Activated B cell treated with CpG ODN at 0.5 μM for 24 hours (primary cell): ENCODE data around the gene ST6GALNAC6. TPM values are rescaled to one million over a fixed set of nuclear protein-coding genes. Genes with fewer than 3 reads are reported as not detected.
A peak's percentile ranks its signal among the peaks of the same experiment; 100 is the strongest.

Experiments used
- ATAC-seq: fragments of 200-7000 bp; cut with Tn5 transposase; one replicate; pipeline ENCODE4 v1.10.0; 2021; ENCODE audit warnings: low read depth, mild to moderate bottlenecking, moderate library complexity
- CTCF ChIA-PET: fragments of 350-600 bp; sonication (Branson Sonifier 250); formaldehyde crosslinking; loops from one replicate; lab custom pipeline; 2021; ENCODE audit warnings: antibody characterized with exemption; lab: Charles Lee
- POLR2A ChIA-PET: fragments of 350-600 bp; sonication (Branson Sonifier 250); formaldehyde crosslinking; loops from one replicate; lab custom pipeline; 2021; ENCODE audit warnings: antibody characterized with exemption; lab: Charles Lee
- DNase-seq: peaks from one replicate; pipeline ENCODE4 v3.0.0; 2022
- H3K27ac Mint-ChIP-seq: one replicate; pipeline ENCODE4 v1.8.0; 2020; ENCODE audit warnings: mixed read lengths
- H3K27me3 Mint-ChIP-seq: one replicate; pipeline ENCODE4 v1.8.0; 2021; ENCODE audit warnings: mixed read lengths
- H3K36me3 Mint-ChIP-seq: one replicate; pipeline ENCODE4 v1.8.0; 2021; ENCODE audit warnings: low read depth, mixed read lengths
- H3K4me1 Mint-ChIP-seq: one replicate; pipeline ENCODE4 v1.8.0; 2021; ENCODE audit warnings: mixed read lengths
- H3K4me3 Mint-ChIP-seq: one replicate; pipeline ENCODE4 v1.8.0; 2020; ENCODE audit warnings: mild to moderate bottlenecking, mixed read lengths
- H3K9me3 Mint-ChIP-seq: one replicate; pipeline ENCODE4 v1.8.0; 2020; ENCODE audit warnings: mixed read lengths
- CTCF ChIP-seq: fragments of 200-600 bp; IDR thresholded peaks from one replicate; pipeline ENCODE4 v1.8.0; 2022; ENCODE audit warnings: antibody characterized with exemption, mild to moderate bottlenecking
- intact Hi-C: fragments of 100-400 bp; cut with micrococcal nuclease; formaldehyde crosslinking; loops from one replicate; pipeline ENCODE4 v1.15.1; 2024
- total RNA-seq: library from RNA; stranded (reverse); gene quantifications from 2 replicates; pipeline ENCODE4 v1.2.3, GENCODE V29; 2022

The ST6GALNAC6 gene
- total RNA-seq, 1 donor from 2014 or later, result 47.5 TPM

GRCh38 chr9:127945338-127945737 is 45.9 kb upstream of the ST6GALNAC6 start:
- intact Hi-C loops, result no loop called here
- TF ChIP-seq CTCF, result no peak
- no peaks in the 10 kb centered on the region for H3K9me3 Mint-ChIP-seq
- H3K36me3 Mint-ChIP-seq, result peaks cover 72% of the 10 kb centered on the region
- H3K27me3 Mint-ChIP-seq, result no peaks in the 10 kb centered on the region
- DNase-seq, result no peak
- H3K27ac Mint-ChIP-seq, result peak overlapping the region; percentile 35
- ChIA-PET CTCF (interaction anchor here (7.3 kb wide), 1 partner anchor 91 kb away, joined by 160 read pairs; no protein-coding TSS in a partner anchor), POLR2A (no interaction called here)
- H3K4me3 Mint-ChIP-seq, result no peak overlapping the region
- H3K4me1 Mint-ChIP-seq, result peaks cover 24% of the 10 kb centered on the region
- ATAC-seq, result no peak

GRCh38 chr9:127944586-127945218 is 45.3 kb upstream of the ST6GALNAC6 start:
- Mint-ChIP-seq H3K9me3 (no peaks in the 10 kb centered on the region), H3K4me3 (no peak overlapping the region), H3K27me3 (no peaks in the 10 kb centered on the region), H3K4me1 (peaks cover 21% of the 10 kb centered on the region), H3K36me3 (peaks cover 68% of the 10 kb centered on the region), H3K27ac (no peak overlapping the region)
- intact Hi-C loops, result no loop called here
- ChIA-PET CTCF (interaction anchor here (1.0 to 7.3 kb wide), 8 partner anchors 10 to 172 kb away, joined by 4 to 160 read pairs (median 14); partner anchors contain the start of gene NAIF1), POLR2A (interaction anchor here (0.9 to 2.2 kb wide), 3 partner anchors 11 to 181 kb away, joined by 3 to 6 read pairs (median 5); no protein-coding TSS in a partner anchor)
- ATAC-seq (no peak), DNase-seq (no peak)
- TF ChIP-seq CTCF, result no peak

DNA sequence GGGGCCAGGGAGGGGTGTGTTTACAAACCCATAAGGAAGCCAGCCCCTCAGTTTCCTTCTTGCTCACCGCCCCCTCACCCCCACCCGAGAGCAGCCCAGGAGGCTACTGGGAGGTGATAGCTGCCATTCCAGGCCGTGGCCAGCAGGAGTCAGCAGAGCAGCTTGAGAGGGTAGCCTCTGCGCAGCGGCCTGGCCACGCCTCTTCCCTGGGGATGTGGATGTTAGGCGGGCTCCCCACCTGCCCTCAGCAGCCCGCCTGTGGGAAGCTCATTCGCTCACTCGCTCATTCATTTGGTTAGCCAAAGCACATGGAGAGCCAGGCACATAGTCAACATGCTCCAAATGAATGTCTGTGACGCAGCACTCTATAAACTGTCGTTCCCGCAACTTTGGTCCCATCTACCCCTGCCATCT is 44.3 kb upstream of the ST6GALNAC6 start:
- Mint-ChIP-seq H3K9me3 (no peaks in the 10 kb centered on the region), H3K27ac (peak overlapping the region; percentile 73), H3K4me1 (peaks cover 21% of the 10 kb centered on the region), H3K36me3 (peaks cover 68% of the 10 kb centered on the region), H3K4me3 (no peak overlapping the region), H3K27me3 (no peaks in the 10 kb centered on the region)
- POLR2A ChIA-PET, result interaction anchor here (0.6 to 2.2 kb wide), 9 partner anchors 12 to 182 kb away, joined by 3 to 6 read pairs (median 4); partner anchors contain the start of gene NAIF1
- TF ChIP-seq CTCF, result no peak
- CTCF ChIA-PET, result interaction anchor here (0.7 to 7.3 kb wide), 19 partner anchors 11 to 181 kb away, joined by 3 to 160 read pairs (median 5); partner anchors contain the start of gene NAIF1
- peak; percentile 93 for ATAC-seq
- DNase-seq, result peak; percentile 71
- intact Hi-C loops, result loop anchor here (1.0 to 2.0 kb wide), 5 partner anchors 12 to 174 kb away; partner anchors contain the start of gene EEIG1

DNA sequence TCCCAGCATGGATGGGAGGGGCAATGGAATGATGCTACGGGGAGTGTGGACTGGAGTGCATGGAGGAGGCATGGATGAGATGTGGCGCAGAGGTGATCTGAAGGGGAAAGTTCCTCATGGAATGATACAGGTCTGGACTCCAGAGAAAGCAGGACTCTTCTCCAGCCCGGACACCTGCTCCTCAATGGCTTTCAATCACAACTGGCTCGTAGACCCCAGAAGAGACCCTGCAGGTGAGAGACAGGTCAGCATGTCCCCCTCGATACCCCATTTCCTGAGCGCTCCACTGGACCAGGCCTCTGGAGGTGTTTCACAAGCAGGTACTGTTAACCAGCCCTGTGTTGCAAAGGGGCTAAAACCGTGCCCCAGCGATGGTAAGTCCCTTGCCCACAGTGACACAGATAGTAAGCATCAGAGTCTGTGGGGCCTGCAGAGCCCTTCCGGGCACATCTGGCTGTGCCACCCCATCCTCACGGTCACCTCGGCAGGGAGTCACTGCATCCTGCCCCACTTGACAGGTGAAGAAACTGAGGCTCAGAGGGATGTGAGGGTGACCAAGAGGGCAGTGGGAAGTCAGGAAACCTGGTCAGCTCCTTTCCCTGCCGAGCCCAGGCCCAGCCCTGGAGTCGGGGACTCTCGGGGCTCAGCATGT is 43.7 kb upstream of the ST6GALNAC6 start:
- H3K27ac Mint-ChIP-seq, result peak overlapping the region; percentile 82
- no peak for TF ChIP-seq CTCF
- no peak for ATAC-seq
- no peaks in the 10 kb centered on the region for H3K9me3 Mint-ChIP-seq
- H3K27me3 Mint-ChIP-seq, result no peaks in the 10 kb centered on the region
- DNase-seq, result no peak
- intact Hi-C loops, result loop anchor here (1.0 to 2.0 kb wide), 5 partner anchors 12 to 174 kb away; partner anchors contain the start of gene EEIG1
- peaks cover 62% of the 10 kb centered on the region for H3K36me3 Mint-ChIP-seq
- H3K4me1 Mint-ChIP-seq, result peaks cover 23% of the 10 kb centered on the region
- H3K4me3 Mint-ChIP-seq, result peak overlapping the region; percentile 54
- ChIA-PET POLR2A (interaction anchor here (0.5 to 2.2 kb wide), 12 partner anchors 12 to 183 kb away, joined by 3 to 6 read pairs (median 4); partner anchors contain the start of genes NAIF1 and PIP5KL1), CTCF (interaction anchor here (0.7 to 7.3 kb wide), 21 partner anchors 11 to 174 kb away, joined by 3 to 160 read pairs (median 5); partner anchors contain the start of genes NAIF1 and PIP5KL1)
